H1 (cell line): ENCODE measurements around the gene HS6ST1. TPM values are rescaled to one million over a fixed set of nuclear protein-coding genes. Genes with fewer than 3 reads are reported as not detected.

Source experiments
- CTCF ChIA-PET: fragments of 300-600 bp; sonication (Branson Sonifier 250); formaldehyde crosslinking; loops from one replicate; lab custom pipeline; 2021; ENCODE audit not compliant: partially characterized antibody; lab: Charles Lee
- POLR2A ChIA-PET: fragments of 300-600 bp; sonication (Branson Sonifier 250); formaldehyde crosslinking; loops from one replicate; lab custom pipeline; 2021; ENCODE audit warnings: inconsistent platforms; ENCODE audit not compliant: partially characterized antibody; lab: Charles Lee
- DNase-seq, 2 experiments: peaks; one replicate each; pipeline versions ENCODE4 v3.0.0 to v3.0.0-alpha.2; 2010 to 2022; ENCODE audit warnings: low spot score in 2 of 2, low read depth in 1 of 2, mixed read lengths in 1 of 2
- FAIRE-seq: peaks from 2 replicates; lab custom pipeline; 2011; peaks lifted over from hg19 to GRCh38; lab: Jason Lieb, UNC
- H2AFZ ChIP-seq: 2 replicates; pipeline ENCODE4 v1.8.1; 2012; ENCODE audit warnings: low read length, inconsistent platforms
- H2AK5ac ChIP-seq: 2 replicates; pipeline ENCODE4 v1.6.1; 2013; ENCODE audit warnings: low read depth, low read length
- H2BK120ac ChIP-seq: replicated peaks from 2 replicates; pipeline ENCODE3; 2013; ENCODE audit warnings: low read depth, low read length, inconsistent platforms
- H2BK12ac ChIP-seq: 2 replicates; pipeline ENCODE4 v1.6.1; 2013; ENCODE audit warnings: low read depth, low read length
- H2BK15ac ChIP-seq: 2 replicates; pipeline ENCODE4 v1.6.1; 2013; ENCODE audit warnings: low read length
- H2BK20ac ChIP-seq: 2 replicates; pipeline ENCODE4 v1.6.1; 2013; ENCODE audit warnings: low read length
- H2BK5ac ChIP-seq: 2 replicates; pipeline ENCODE4 v1.6.1; 2013; ENCODE audit warnings: low read depth, low read length
- H3K14ac ChIP-seq: 2 replicates; pipeline ENCODE4 v1.6.1; 2013; ENCODE audit warnings: inconsistent platforms; ENCODE audit not compliant: insufficient read length
- H3K18ac ChIP-seq: 2 replicates; pipeline ENCODE4 v1.6.1; 2013; ENCODE audit warnings: low read length; ENCODE audit errors: extremely low read depth
- H3K23ac ChIP-seq: 2 replicates; pipeline ENCODE4 v1.6.1; 2013; ENCODE audit warnings: inconsistent platforms; ENCODE audit not compliant: insufficient read length
- H3K23me2 ChIP-seq: 2 replicates; pipeline ENCODE4 v1.6.1; 2013; ENCODE audit warnings: low read depth, low read length
- H3K27ac ChIP-seq: 2 replicates; pipeline ENCODE4 v1.6.1; 2011; ENCODE audit warnings: low read depth, low read length, inconsistent platforms
- H3K27me3 ChIP-seq, 4 experiments: replicated peaks in 1 of 4; 1 replicate in 1 of 4; 2 replicates in 3 of 4; pipeline versions ENCODE4 v1.6.1 to v1.8.1; 2011 to 2013; ENCODE audit warnings: low read length in 3 of 4, mild to moderate bottlenecking in 3 of 4, inconsistent platforms in 2 of 4, mixed read lengths in 2 of 4, moderate library complexity in 1 of 4; ENCODE audit not compliant: control insufficient read depth in 3 of 4, insufficient read depth in 3 of 4; ENCODE audit errors: extremely low read depth in 1 of 4
- H3K36me3 ChIP-seq, 4 experiments: 2 replicates each; pipeline versions ENCODE4 v1.6.1 to v1.8.1; 2011 to 2013; ENCODE audit warnings: mild to moderate bottlenecking in 4 of 4, low read length in 3 of 4, moderate library complexity in 2 of 4, control low read depth in 1 of 4, inconsistent platforms in 1 of 4; ENCODE audit not compliant: insufficient read depth in 4 of 4, control insufficient read depth in 2 of 4
- H3K4ac ChIP-seq: replicated peaks from 2 replicates; pipeline ENCODE3; 2013; ENCODE audit warnings: low read length, low read depth, mixed read lengths, inconsistent platforms; ENCODE audit not compliant: insufficient read length
- H3K4me1 ChIP-seq, 4 experiments: replicated peaks in 1 of 4; 1 replicate in 1 of 4; 2 replicates in 3 of 4; pipeline versions ENCODE4 v1.6.1 to v1.8.1; 2011 to 2013; ENCODE audit warnings: low read length in 3 of 4, inconsistent platforms in 2 of 4, mixed read lengths in 1 of 4; ENCODE audit not compliant: insufficient read depth in 4 of 4, control insufficient read depth in 3 of 4
- H3K4me2 ChIP-seq, 2 experiments: 2 replicates each; pipeline versions ENCODE4 v1.6.1 to v1.8.1; 2011 to 2013; ENCODE audit warnings: low read depth in 2 of 2, low read length in 2 of 2, control low read depth in 1 of 2, inconsistent platforms in 1 of 2, mild to moderate bottlenecking in 1 of 2; ENCODE audit not compliant: insufficient read depth in 1 of 2
- H3K4me3 ChIP-seq, 4 experiments: fragments of 200-600, 300-600 bp in 1 of 4; sonication (generic), shearing (Covaris generic), sonication (Bioruptor Twin) in 1 of 4; 2 replicates each; pipeline versions ENCODE4 v1.5.1 to v1.8.1; 2011 to 2016; ENCODE audit warnings: low read length in 4 of 4, low read depth in 3 of 4, control low read depth in 2 of 4, inconsistent platforms in 2 of 4, mild to moderate bottlenecking in 2 of 4, mixed read lengths in 1 of 4, moderate library complexity in 1 of 4; ENCODE audit not compliant: insufficient read depth in 2 of 4; ENCODE audit errors: extremely low read depth in 1 of 4
- H3K56ac ChIP-seq: replicated peaks from 2 replicates; pipeline ENCODE3; 2013; ENCODE audit warnings: low read depth, mild to moderate bottlenecking, mixed read lengths, low read length, inconsistent platforms; ENCODE audit not compliant: insufficient read length
- H3K79me1 ChIP-seq: 2 replicates; pipeline ENCODE4 v1.6.1; 2013; ENCODE audit warnings: low read depth, low read length, control low read depth
- H3K79me2 ChIP-seq, 2 experiments: 2 replicates each; pipeline versions ENCODE4 v1.6.1 to v1.8.1; 2012 to 2013; ENCODE audit warnings: low read length in 2 of 2, mild to moderate bottlenecking in 2 of 2, inconsistent platforms in 1 of 2; ENCODE audit not compliant: insufficient read depth in 2 of 2, control insufficient read depth in 1 of 2
- H3K9ac ChIP-seq, 4 experiments: replicated peaks in 1 of 4; 1 replicate in 1 of 4; 2 replicates in 3 of 4; pipeline versions ENCODE4 v1.6.1 to v1.8.1; 2011 to 2013; ENCODE audit warnings: low read depth in 3 of 4, low read length in 3 of 4, control low read depth in 2 of 4, mild to moderate bottlenecking in 2 of 4, moderate library complexity in 2 of 4, inconsistent platforms in 1 of 4; ENCODE audit errors: extremely low read depth in 1 of 4
- H3K9me3 ChIP-seq, 2 experiments: 2 replicates each; pipeline versions ENCODE4 v1.6.1 to v1.8.1; 2012 to 2013; ENCODE audit warnings: mild to moderate bottlenecking in 2 of 2, moderate library complexity in 2 of 2, control low read depth in 1 of 2, inconsistent platforms in 1 of 2, low read depth in 1 of 2, low read length in 1 of 2, mixed read lengths in 1 of 2; ENCODE audit not compliant: insufficient read depth in 2 of 2
- H4K20me1 ChIP-seq, 2 experiments: replicated peaks in 1 of 2; 2 replicates each; pipeline versions ENCODE3 to v1.8.1; 2011 to 2013; ENCODE audit warnings: inconsistent platforms in 2 of 2, low read length in 2 of 2, mild to moderate bottlenecking in 1 of 2; ENCODE audit not compliant: insufficient read depth in 2 of 2, control insufficient read depth in 1 of 2
- H4K5ac ChIP-seq: 2 replicates; pipeline ENCODE4 v1.6.1; 2013; ENCODE audit warnings: low read length, low read depth, mixed read lengths, inconsistent platforms; ENCODE audit not compliant: insufficient read length
- H4K8ac ChIP-seq: 2 replicates; pipeline ENCODE4 v1.8.0; 2013; ENCODE audit warnings: mild to moderate bottlenecking, moderate library complexity, low read length, inconsistent platforms; ENCODE audit not compliant: insufficient read depth; ENCODE audit errors: extremely low read depth
- H4K91ac ChIP-seq: replicated peaks from 2 replicates; pipeline ENCODE3; 2013; ENCODE audit warnings: low read length, mixed read lengths, inconsistent platforms; ENCODE audit not compliant: insufficient read length
- BCL11A ChIP-seq, 2 experiments: IDR thresholded peaks; one replicate each; pipeline ENCODE4 v1.6.1; 2011; ENCODE audit warnings: low read depth in 2 of 2, low read length in 2 of 2, mild to moderate bottlenecking in 2 of 2
- POLR2A ChIP-seq, 2 experiments: IDR thresholded peaks; 1 replicate in 1 of 2; 2 replicates in 1 of 2; pipeline ENCODE4 v1.6.1; 2011; ENCODE audit warnings: low read depth in 2 of 2, low read length in 2 of 2, mild to moderate bottlenecking in 2 of 2; ENCODE audit errors: control extremely low read depth in 1 of 2
- RFX5 ChIP-seq: IDR thresholded peaks from 2 replicates; pipeline ENCODE4 v1.6.1; 2011; ENCODE audit warnings: low read depth, low read length, improper control_type of control experiment, borderline replicate concordance
- WGBS, 2 experiments: shearing (Covaris generic) in 1 of 2; methylation state at CpG; one replicate each; pipeline versions ENCODE4 v1.1.6 to v1.1.7; 2013 to 2015; ENCODE audit warnings: low lambda C conversion rate in 2 of 2, mixed read lengths in 2 of 2, inconsistent platforms in 1 of 2, low coverage in 1 of 2, missing lambda C conversion rate in 1 of 2; ENCODE audit not compliant: insufficient replicate concordance in 2 of 2, insufficient coverage in 1 of 2, insufficient read length in 1 of 2; ENCODE audit errors: extremely low coverage in 1 of 2, missing lambda C conversion rate in 1 of 2; 5-methylcytosine and 5-hydroxymethylcytosine counted together
- polyA plus RNA-seq, 7 experiments: library from polyadenylated mRNA; depleted of rRNA in 3 of 7; stranded (reverse) in 5 of 7; unstranded in 2 of 7; fragments of >200 nt in 5 of 7; fragments of 200-250 nt in 2 of 7; gene quantifications; 1 replicate in 5 of 7; 2 replicates in 1 of 7; 4 replicates in 1 of 7; pipeline versions ENCODE4 v1.2.1 to v1.2.3, GENCODE V29; 2011 to 2013; ENCODE audit warnings: missing spikeins in 2 of 7, mixed read lengths in 2 of 7
- total RNA-seq: library from RNA; stranded (reverse); fragmentation: NEBNext Ultra II Directional; extraction: Animal tissue kit (Norgen Biotek cat#: 25700); gene quantifications from 2 replicates; pipeline ENCODE4 v1.2.1, GENCODE V29; 2021

The HS6ST1 gene
- total and polyA plus RNA-seq, 2 of the 8 experiments (the other 6 are each of a cell fraction or from before 2014, with no cell fraction given), result 37.4 to 74.6 TPM

GRCh38 chr2:128241896-128242295 lies 76.8 kb downstream of the HS6ST1 start:
- Histone ChIP-seq H3K18ac (no peak overlapping the region), H3K4me2 (no peak overlapping the region), H4K91ac (no peak overlapping the region), H2BK12ac (no peak overlapping the region), H3K36me3 (no peaks in the 10 kb centered on the region), H4K5ac (no peak overlapping the region), H2BK15ac (no peak overlapping the region), H2BK5ac (no peak overlapping the region), H3K27ac (no peak overlapping the region), H2BK20ac (no peak overlapping the region), H3K9me3 (no peaks in the 10 kb centered on the region), H2BK120ac (no peak overlapping the region), H4K20me1 (no peaks in the 10 kb centered on the region), H3K27me3 (no peaks in the 10 kb centered on the region), H3K14ac (no peak overlapping the region), H3K4me1 (no peaks in the 10 kb centered on the region), H4K8ac (no peak overlapping the region), H2AFZ (no peak overlapping the region), H3K79me1 (no peaks in the 10 kb centered on the region), H3K9ac (no peak overlapping the region), H3K4me3 (no peak overlapping the region), H2AK5ac (no peak overlapping the region), H3K23ac (no peak overlapping the region), H3K79me2 (no peaks in the 10 kb centered on the region), H3K4ac (no peak overlapping the region), H3K23me2 (no peaks in the 10 kb centered on the region), H3K56ac (no peak overlapping the region)
- no peak for TF ChIP-seq POLR2A (IDR thresholded peaks at IDR 0.05; ENCODE audit: control extremely low read depth in 1 of 2, low read depth in 2 of 2, low read length in 2 of 2)
- TF ChIP-seq BCL11A (IDR thresholded peaks at IDR 0.05; ENCODE audit: low read depth in 2 of 2, low read length in 2 of 2), result no peak
- TF ChIP-seq RFX5, result no peak
- no peak for DNase-seq
- POLR2A ChIA-PET, result no interaction called here
- 75% methylated on average over 3 of the region's 3 CpGs; no CpG with 5 or more reads in 1 of the 2 experiments for WGBS, 2 experiments
- CTCF ChIA-PET, result interaction anchor here (0.6 to 2.1 kb wide), 2 partner anchors 8 to 79 kb away, joined by 3 to 6 read pairs; no protein-coding TSS in a partner anchor
- no peak for FAIRE-seq
